Spleen (tissue), 11 donors: Measurements from ENCODE around the gene SELENOS. TPM values are rescaled to one million over a fixed set of nuclear protein-coding genes. Genes with fewer than 3 reads are reported as not detected.

Experiments used
- DNase-seq: peaks from one replicate; pipeline ENCODE4 v3.0.0-alpha.2; 2020
- H3K27ac ChIP-seq, 8 donors: fragments of 200-600 bp; sonication (generic) in 7 of 8; 1 replicate in 4 of 8; 2 replicates in 4 of 8; pipeline versions ENCODE4 v1.5.0 to v1.8.0; 2016 to 2021; ENCODE audit warnings: inconsistent platforms in 4 of 8, mild to moderate bottlenecking in 4 of 8, moderate library complexity in 1 of 8
- H3K27me3 ChIP-seq, 7 donors: fragments of 200-600 bp; sonication (generic) in 6 of 7; replicated peaks in 1 of 7; 1 replicate in 4 of 7; 2 replicates in 3 of 7; pipeline versions ENCODE4 v1.5.0 to v1.8.0; 2016 to 2021; ENCODE audit warnings: inconsistent platforms in 3 of 7, mild to moderate bottlenecking in 1 of 7
- H3K36me3 ChIP-seq, 6 donors: fragments of 200-600 bp; sonication (generic) in 5 of 6; 1 replicate in 4 of 6; 2 replicates in 2 of 6; pipeline versions ENCODE4 v1.5.0 to v1.8.0; 2016 to 2021; ENCODE audit warnings: inconsistent platforms in 2 of 6
- H3K4me1 ChIP-seq, 6 donors: fragments of 200-600 bp; sonication (generic) in 5 of 6; 1 replicate in 3 of 6; 2 replicates in 3 of 6; pipeline versions ENCODE4 v1.5.0 to v1.8.0; 2016 to 2021; ENCODE audit warnings: inconsistent platforms in 3 of 6
- H3K4me3 ChIP-seq, 8 donors: fragments of 200-600 bp; sonication (generic) in 7 of 8; 1 replicate in 4 of 8; 2 replicates in 4 of 8; pipeline versions ENCODE4 v1.5.0 to v1.8.0; 2016 to 2021; ENCODE audit warnings: inconsistent platforms in 4 of 8, mild to moderate bottlenecking in 4 of 8, moderate library complexity in 2 of 8
- H3K9me3 ChIP-seq, 8 donors: fragments of 200-600 bp; sonication (generic) in 7 of 8; 1 replicate in 4 of 8; 2 replicates in 4 of 8; pipeline versions ENCODE4 v1.5.0 to v1.8.0; 2016 to 2021; ENCODE audit warnings: inconsistent platforms in 4 of 8
- CTCF ChIP-seq, 11 experiments: fragments of 200-600 bp in 7 of 11; fragments of 450-650 bp in 4 of 11; sonication (generic) in 4 of 11; IDR thresholded peaks in 8 of 11; conservative IDR thresholded peaks in 3 of 11; 1 replicate in 7 of 11; 2 replicates in 4 of 11; pipeline versions ENCODE4 v1.4.0 to v1.8.0; 2016 to 2021; ENCODE audit warnings: antibody characterized with exemption in 11 of 11, inconsistent platforms in 4 of 11, mild to moderate bottlenecking in 1 of 11
- POLR2A ChIP-seq, 3 donors: fragments of 450-650 bp; IDR thresholded peaks; one replicate each; pipeline ENCODE4 v1.5.1; 2017; ENCODE audit warnings: antibody characterized with exemption in 3 of 3, mild to moderate bottlenecking in 1 of 3
- POLR2AphosphoS5 ChIP-seq, 3 donors: sonication (generic); formaldehyde crosslinking; IDR thresholded peaks; one replicate each; pipeline ENCODE4 v1.5.1; 2017; ENCODE audit warnings: antibody characterized with exemption in 3 of 3
- WGBS, 5 donors: extraction: QIAGEN DNeasy Blood & Tissue Kit in 3 of 5; methylation state at CpG; one replicate each; pipeline versions ENCODE4 v1.1.5 to v1.1.7; 2013 to 2018; 5-methylcytosine and 5-hydroxymethylcytosine counted together
- intact Hi-C: fragments of 100-400 bp; cut with DNase I; formaldehyde crosslinking; loops from one replicate; pipeline ENCODE4 v1.15.0; 2023; ENCODE audit warnings: low total_unique reads
- polyA plus RNA-seq, 3 donors: library from polyadenylated mRNA; stranded (reverse); fragments of 200-250 nt; gene quantifications; one replicate each; pipeline ENCODE4 v1.2.1, GENCODE V29; 2013
- total RNA-seq, 7 donors: library from RNA; depleted of rRNA in 3 of 7; stranded (reverse); fragments of >200 nt in 3 of 7; fragmentation: NEBNext Ultra II Directional in 4 of 7; extraction: Animal tissue kit (Norgen Biotek cat#: 25700) in 4 of 7; gene quantifications; one replicate each; pipeline versions ENCODE4 v1.1.0 to v1.2.1, GENCODE V29; 2016 to 2021
- donor health status: healthy with polysubstance abuse.
- donor health status: DM: no; HTN: no; CAD: no; lungs with moderate emphysema.
- donor health status: DM: no; HTN: no; CAD: no.
- donor health status: Bipolar disorder and iron deficiency.
- donor health status: healthy.
- donor health status: DM: no; HTN: no; CAD: no.
- donor health status: DM: yes; HTN: yes; CAD: no.

SELENOS gene
- total and polyA plus RNA-seq, 10 donors: 25.7 to 109 (median 57.3) TPM

DNA sequence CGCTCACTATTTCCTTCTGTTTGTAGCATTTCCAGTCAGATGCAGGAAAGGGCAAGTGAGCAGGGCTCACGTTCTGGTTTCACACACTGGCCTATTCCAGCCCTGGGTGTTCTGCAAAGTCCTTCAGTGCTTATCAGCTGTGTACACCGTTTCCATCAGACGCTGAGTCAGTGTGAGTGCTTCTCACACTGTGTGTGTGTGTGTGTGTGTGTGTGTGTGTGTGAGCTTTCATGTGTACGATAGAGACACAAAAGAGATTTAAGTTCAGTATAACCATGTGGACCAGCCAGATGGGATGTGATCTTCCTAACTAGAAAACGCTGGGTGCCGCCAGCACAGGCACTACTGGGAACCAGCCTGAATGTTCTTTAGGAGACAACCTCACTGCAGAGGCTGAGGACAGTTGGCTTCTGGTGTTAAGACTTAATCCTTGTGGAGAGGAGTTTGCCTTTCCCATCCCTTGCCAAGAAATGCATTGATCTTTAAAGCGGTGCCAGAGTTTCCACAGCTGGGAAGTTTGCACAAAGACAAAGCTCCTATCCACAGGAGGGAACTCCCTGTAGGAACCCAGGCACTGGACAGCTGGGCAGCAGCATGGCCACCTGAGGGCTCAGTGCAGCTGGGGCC is 21.6 kb downstream of the SELENOS start:
- no peaks in the 10 kb centered on the region for H3K36me3 ChIP-seq
- intact Hi-C loops: loop anchor here (10.0 kb wide), 1 partner anchor 131 kb away; no protein-coding TSS in a partner anchor
- H3K27me3 ChIP-seq: no peaks in the 10 kb centered on the region
- peaks cover 7 to 60% (median 37%) of the 10 kb centered on the region in 6 donors for H3K4me1 ChIP-seq
- TF ChIP-seq POLR2A (IDR thresholded peaks at IDR 0.05) (no peak), POLR2AphosphoS5 (IDR thresholded peaks at IDR 0.05) (peak in 1 of 3 donors; percentile 62)
- WGBS, 5 donors: 32 to 39% (median 37%) methylated on average over 8 of the region's 8 CpGs
- no peaks in the 10 kb centered on the region for H3K9me3 ChIP-seq
- DNase-seq: no peak
- H3K4me3 ChIP-seq: no peak overlapping the region
- peak overlapping the region in 5 of 8 donors; percentile 28 to 54 (median 40) for H3K27ac ChIP-seq

- Histone ChIP-seq H3K27me3 (no peaks in the 10 kb centered on the region), H3K9me3 (no peaks in the 10 kb centered on the region), H3K4me1 (peaks cover 7 to 67% (median 44%) of the 10 kb centered on the region in 6 donors), H3K4me3 (no peak overlapping the region), H3K36me3 (no peaks in the 10 kb centered on the region), H3K27ac (peak overlapping the region in 5 of 8 donors; percentile 28 to 54 (median 40))
- no peak for DNase-seq
- intact Hi-C loops: loop anchor here (10.0 kb wide), 1 partner anchor 130 kb away; no protein-coding TSS in a partner anchor
- 39 to 49% (median 48%) methylated on average over 5 of the region's 5 CpGs for WGBS, 5 donors
- TF ChIP-seq POLR2AphosphoS5 (IDR thresholded peaks at IDR 0.05) (no peak), POLR2A (IDR thresholded peaks at IDR 0.05) (no peak), CTCF (IDR thresholded peaks at IDR 0.05 in 8 of 11, conservative IDR thresholded peaks at IDR 0.05 in 3 of 11) (no peak)
Measured at GRCh38 chr15:101255051-101255395, 22.3 kb downstream of the SELENOS start.

- intact Hi-C loops: loop anchor here (10.0 kb wide), 1 partner anchor 130 kb away; no protein-coding TSS in a partner anchor
- Histone ChIP-seq H3K4me1 (peaks cover 13 to 73% (median 50%) of the 10 kb centered on the region in 6 donors), H3K36me3 (no peaks in the 10 kb centered on the region), H3K9me3 (no peaks in the 10 kb centered on the region), H3K4me3 (no peak overlapping the region), H3K27me3 (no peaks in the 10 kb centered on the region), H3K27ac (peak overlapping the region in 4 of 8 donors; percentile 37 to 54 (median 43))
- DNase-seq: no peak
- TF ChIP-seq CTCF (IDR thresholded peaks at IDR 0.05 in 8 of 11, conservative IDR thresholded peaks at IDR 0.05 in 3 of 11): no peak
- no peak for TF ChIP-seq POLR2A (IDR thresholded peaks at IDR 0.05)
- no peak for TF ChIP-seq POLR2AphosphoS5 (IDR thresholded peaks at IDR 0.05)
- WGBS, 5 donors: 88 to 93% (median 91%) methylated on average over 11 of the region's 11 CpGs
Measured at GRCh38 chr15:101254157-101255050, 22.9 kb downstream of the SELENOS start.

GRCh38 chr15:101252836-101253235 is 24.4 kb downstream of the SELENOS start:
- peak overlapping the region; percentile 62 to 93 (median 80) for H3K4me3 ChIP-seq
- H3K27ac ChIP-seq: peak overlapping the region; percentile 74 to 96 (median 92)
- H3K4me1 ChIP-seq: peaks cover 17 to 80% (median 56%) of the 10 kb centered on the region in 6 donors
- TF ChIP-seq POLR2AphosphoS5 (IDR thresholded peaks at IDR 0.05) (no peak), POLR2A (IDR thresholded peaks at IDR 0.05) (no peak), CTCF (IDR thresholded peaks at IDR 0.05 in 8 of 11, conservative IDR thresholded peaks at IDR 0.05 in 3 of 11) (no peak)
- 46 to 61% (median 55%) methylated on average over 3 of the region's 3 CpGs for whole genome bisulfite sequencing, 5 donors
- peaks cover 0 to 4% (median 0%) of the 10 kb centered on the region in 6 donors for H3K36me3 ChIP-seq
- DNase-seq: no peak
- intact Hi-C loops: loop anchor here (10.0 kb wide), 1 partner anchor 128 kb away; no protein-coding TSS in a partner anchor
- no peaks in the 10 kb centered on the region for H3K9me3 ChIP-seq
- no peaks in the 10 kb centered on the region for H3K27me3 ChIP-seq
